ENCODE data around the gene BCL7B.
"Not testable (repeated sequence)": the region's sequence is repeated elsewhere in the genome, so short reads cannot be mapped to it uniquely, and the experiment has no call there.

The BCL7B gene

GRCh38 chr7:73582664-73583202, 25.2 kb upstream of the BCL7B start:
- H3K27ac ChIP-seq (ENCODE audit: extremely low read depth, low read depth, low read length) = no peak overlapping the region
- TF ChIP-seq RBAK (tag by site-specific recombination; IDR thresholded peaks at IDR 0.05) = no peak
- TF ChIP-seq ZNF121 (tag by site-specific recombination; IDR thresholded peaks at IDR 0.05) = peak; percentile 66
- no peaks in the 10 kb centered on the region for H3K4me1 ChIP-seq (ENCODE audit: control insufficient read depth, insufficient read depth, low read length)
- H3K36me3 ChIP-seq (ENCODE audit: control insufficient read depth in 2 of 2, insufficient read depth in 1 of 2, low read length in 2 of 2) = no peaks in the 10 kb centered on the region
- H3K4me3 ChIP-seq (ENCODE audit: low read depth, low read length) = no peak overlapping the region
- H3K9me3 ChIP-seq (ENCODE audit: control insufficient read depth, insufficient read depth, low read depth, low read length) = no peaks in the 10 kb centered on the region
- POLR2A ChIA-PET = interaction anchor here (1.0 to 1.3 kb wide), 2 partner anchors 16 to 60 kb away, joined by 4 read pairs; partner anchors contain the start of gene BAZ1B
- CTCF ChIA-PET = interaction anchor here (0.6 to 1.6 kb wide), 4 partner anchors 24 to 143 kb away, joined by 3 to 5 read pairs (median 4); partner anchors contain the start of gene BAZ1B

- H3K9me3 ChIP-seq (ENCODE audit: control insufficient read depth, insufficient read depth, low read depth, low read length); CTCF ChIA-PET; H3K4me3 ChIP-seq (ENCODE audit: low read depth, low read length); H3K4me1 ChIP-seq (ENCODE audit: control insufficient read depth, insufficient read depth, low read length); H3K27ac ChIP-seq (ENCODE audit: extremely low read depth, low read depth, low read length); H3K36me3 ChIP-seq (ENCODE audit: control insufficient read depth in 2 of 2, insufficient read depth in 1 of 2, low read length in 2 of 2): not testable (repeated sequence)
- POLR2A ChIA-PET = interaction anchor here (0.5 kb wide), 1 partner anchor 84 kb away, joined by 4 read pairs; no protein-coding TSS in a partner anchor
These were observed 23.5 kb upstream of the BCL7B start for GRCh38 chr7:73581006-73581405.

DNA sequence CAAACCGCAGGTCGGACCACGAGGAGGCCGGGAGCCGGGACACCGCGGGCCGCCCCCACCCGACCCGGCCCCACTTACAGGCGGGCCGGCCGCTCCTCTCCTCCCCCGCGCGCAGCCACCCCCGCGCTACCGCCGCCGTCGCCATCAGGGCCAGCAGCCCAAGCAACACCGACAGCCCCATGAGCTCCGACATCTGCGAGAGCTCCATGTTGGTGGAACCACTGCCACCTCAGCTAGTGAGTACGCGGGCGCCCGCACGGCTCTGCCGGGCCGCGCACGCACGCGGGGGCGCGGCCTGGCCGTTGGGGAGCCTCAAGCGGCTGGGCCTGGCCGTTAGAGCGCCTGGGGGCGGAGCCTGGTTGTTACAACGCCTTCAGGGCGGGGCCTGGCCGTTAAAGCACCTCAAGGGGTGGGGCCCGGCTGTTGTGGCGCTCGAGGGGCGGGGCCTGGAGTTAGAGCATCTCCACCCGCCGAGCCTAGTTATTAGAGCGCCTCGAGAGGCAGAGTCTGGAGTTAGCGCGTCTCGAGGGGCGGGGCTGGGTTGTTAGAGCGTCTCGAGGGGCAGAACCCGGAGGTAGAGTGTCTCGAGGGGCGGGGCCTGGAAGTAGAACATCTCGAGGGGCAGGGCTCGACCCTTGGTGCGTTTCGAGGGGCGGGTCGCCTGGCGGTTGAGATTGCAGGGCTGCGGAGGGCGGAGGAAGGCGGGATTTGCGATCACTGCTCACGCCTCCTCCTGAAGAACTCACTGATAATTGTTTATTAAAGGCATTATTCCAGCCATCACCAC, 21.0 kb upstream of the BCL7B start, which contains the start of gene TBL2:
TSS of gene TBL2 (minus strand) at position 238 of the 787 bp plus-strand sequence. CDS start at position 208, 30 bp downstream.
- Histone ChIP-seq H3K4me3 (ENCODE audit: low read depth, low read length) (peak within 1 kb of the TSS; percentile 84), H3K4me1 (ENCODE audit: control insufficient read depth, insufficient read depth, low read length) (no peaks in the 10 kb centered on the region), H3K36me3 (ENCODE audit: control insufficient read depth in 2 of 2, insufficient read depth in 1 of 2, low read length in 2 of 2) (peaks cover 17 to 19% of the 10 kb centered on the region in 2 experiments), H3K9me3 (ENCODE audit: control insufficient read depth, insufficient read depth, low read depth, low read length) (no peaks in the 10 kb centered on the region), H3K27ac (ENCODE audit: extremely low read depth, low read depth, low read length) (peak within 1 kb of the TSS; percentile 77)
- ChIA-PET CTCF (interaction anchor here (0.7 kb wide), 1 partner anchor 156 kb away, joined by 3 read pairs; no protein-coding TSS in a partner anchor), POLR2A (interaction anchor here (0.5 to 1.3 kb wide), 16 partner anchors 9 to 949 kb away, joined by 3 to 16 read pairs (median 4); partner anchors contain the start of genes ABHD11, BAZ1B and BCL7B)
- TF ChIP-seq ZBTB8A (tag by site-specific recombination; IDR thresholded peaks at IDR 0.05) (peak; percentile 42; the same call in 1 of the 2 replicates), ZNF335 (tag by site-specific recombination; conservative IDR thresholded peaks at IDR 0.05) (peak; percentile 43), ZNF571 (tag by site-specific recombination; IDR thresholded peaks at IDR 0.05) (no peak), ZNF561 (tag by site-specific recombination; IDR thresholded peaks at IDR 0.05; ENCODE audit: borderline replicate concordance) (peak; percentile 45; the same call in 1 of the 2 replicates), GLIS2 (tag by site-specific recombination; IDR thresholded peaks at IDR 0.05) (peak; percentile 60), SP3 (tag by site-specific recombination; IDR thresholded peaks at IDR 0.05) (peak; percentile 75), ZNF449 (tag by site-specific recombination; IDR thresholded peaks at IDR 0.05) (no peak), HOXA7 (CRISPR knock-in tag; IDR thresholded peaks at IDR 0.05; ENCODE audit: borderline replicate concordance) (no peak), ZNF660 (tag by site-specific recombination; IDR thresholded peaks at IDR 0.05) (0 out of 2 replicates have a peak, but pooled peaks have one; percentile 30), MZF1 (tag by site-specific recombination; IDR thresholded peaks at IDR 0.05; ENCODE audit: borderline replicate concordance) (no peak), ZFHX2 (tag by site-specific recombination; conservative IDR thresholded peaks at IDR 0.05) (peak; percentile 77), ZNF341 (tag by site-specific recombination; IDR thresholded peaks at IDR 0.05; ENCODE audit: low read depth) (peak; percentile 89), ZNF202 (tag by site-specific recombination; IDR thresholded peaks at IDR 0.05; ENCODE audit: borderline replicate concordance) (no peak), ZNF658 (tag by site-specific recombination; IDR thresholded peaks at IDR 0.05) (no peak), ZNF544 (tag by site-specific recombination; IDR thresholded peaks at IDR 0.05) (no peak), KLF1 (tag by site-specific recombination; IDR thresholded peaks at IDR 0.05) (peak; percentile 56), ZNF37A (tag by site-specific recombination; IDR thresholded peaks at IDR 0.05) (no peak; the same call in 1 of the 2 replicates), ZNF473 (tag by site-specific recombination; IDR thresholded peaks at IDR 0.05) (no peak), ZSCAN30 (tag by site-specific recombination; IDR thresholded peaks at IDR 0.05) (peak; percentile 66; the same call in 1 of the 2 replicates), KLF10 (tag by site-specific recombination; IDR thresholded peaks at IDR 0.05) (peak; percentile 74), ZBTB26 (tag by site-specific recombination; optimal IDR thresholded peaks at IDR 0.05) (peak; percentile 81)
- TF ChIP-seq, protein P1, sequence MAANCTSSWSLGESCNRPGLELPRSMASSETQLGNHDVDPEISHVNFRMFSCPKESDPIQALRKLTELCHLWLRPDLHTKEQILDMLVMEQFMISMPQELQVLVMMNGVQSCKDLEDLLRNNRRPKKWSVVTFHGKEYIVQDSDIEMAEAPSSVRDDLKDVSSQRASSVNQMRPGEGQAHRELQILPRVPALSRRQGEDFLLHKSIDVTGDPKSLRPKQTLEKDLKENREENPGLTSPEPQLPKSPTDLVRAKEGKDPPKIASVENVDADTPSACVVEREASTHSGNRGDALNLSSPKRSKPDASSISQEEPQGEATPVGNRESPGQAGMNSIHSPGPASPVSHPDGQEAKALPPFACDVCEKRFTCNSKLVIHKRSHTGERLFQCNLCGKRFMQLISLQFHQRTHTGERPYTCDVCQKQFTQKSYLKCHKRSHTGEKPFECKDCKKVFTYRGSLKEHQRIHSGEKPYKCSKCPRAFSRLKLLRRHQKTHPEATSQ (tag by site-specific recombination; IDR thresholded peaks at IDR 0.05) = 0 out of 2 replicates have a peak, but pooled peaks have one; percentile 52
- TF ChIP-seq, protein P2, sequence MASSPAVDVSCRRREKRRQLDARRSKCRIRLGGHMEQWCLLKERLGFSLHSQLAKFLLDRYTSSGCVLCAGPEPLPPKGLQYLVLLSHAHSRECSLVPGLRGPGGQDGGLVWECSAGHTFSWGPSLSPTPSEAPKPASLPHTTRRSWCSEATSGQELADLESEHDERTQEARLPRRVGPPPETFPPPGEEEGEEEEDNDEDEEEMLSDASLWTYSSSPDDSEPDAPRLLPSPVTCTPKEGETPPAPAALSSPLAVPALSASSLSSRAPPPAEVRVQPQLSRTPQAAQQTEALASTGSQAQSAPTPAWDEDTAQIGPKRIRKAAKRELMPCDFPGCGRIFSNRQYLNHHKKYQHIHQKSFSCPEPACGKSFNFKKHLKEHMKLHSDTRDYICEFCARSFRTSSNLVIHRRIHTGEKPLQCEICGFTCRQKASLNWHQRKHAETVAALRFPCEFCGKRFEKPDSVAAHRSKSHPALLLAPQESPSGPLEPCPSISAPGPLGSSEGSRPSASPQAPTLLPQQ (tag by site-specific recombination; IDR thresholded peaks at IDR 0.05) = peak; percentile 91
